Measurements from ENCODE around the gene TRPM2. TPM values are rescaled to one million over a fixed set of nuclear protein-coding genes. Genes with fewer than 3 reads are reported as not detected.
A peak's percentile ranks its signal among the peaks of the same experiment; 100 is the strongest.

Gene TRPM2
- total and polyA plus RNA-seq, 5 donors from 2014 or later: 0.38 to 3.1 (median 1.1) TPM

GRCh38 chr21:44443891-44444285 lies 90.5 kb downstream of the TRPM2 start:
- Mint-ChIP-seq H3K4me1 (no peaks in the 10 kb centered on the region), H3K36me3 (no peaks in the 10 kb centered on the region), H3K9me3 (no peaks in the 10 kb centered on the region), H3K27me3 (peaks cover 7% of the 10 kb centered on the region), H3K27ac (no peak overlapping the region), H3K4me3 (no peak overlapping the region)
- no peak overlapping the region for H3K4me3 ChIP-seq (ENCODE audit: low read depth, low read length)
- DNase-seq (no peak), ATAC-seq (ENCODE audit: low read depth in 2 of 2) (no peak)
- no peak overlapping the region for H3K27ac ChIP-seq (ENCODE audit: insufficient read depth, low read length, poor library complexity, severe bottlenecking)
- H3K4me1 ChIP-seq (ENCODE audit: control insufficient read depth, insufficient read depth, low read length, poor library complexity, severe bottlenecking): no peaks in the 10 kb centered on the region
- no peaks in the 10 kb centered on the region for H3K9me3 ChIP-seq (ENCODE audit: control insufficient read depth in 2 of 2, low read length in 2 of 2)
- H3K27me3 ChIP-seq (ENCODE audit: control insufficient read depth, insufficient read depth, low read length): no peaks in the 10 kb centered on the region
- H3K36me3 ChIP-seq (ENCODE audit: control insufficient read depth, insufficient read depth, low read length): no peaks in the 10 kb centered on the region

GRCh38 chr21:44444286-44444931 lies 91.0 kb downstream of the TRPM2 start:
- Mint-ChIP-seq H3K4me1 (peaks cover 0 to 4% (median 0%) of the 10 kb centered on the region in 4 donors), H3K4me3 (no peak overlapping the region), H3K36me3 (no peaks in the 10 kb centered on the region), H3K27me3 (peaks cover 7% of the 10 kb centered on the region), H3K27ac (peak overlapping the region in 1 of 3 donors; percentile 48), H3K9me3 (no peaks in the 10 kb centered on the region)
- no peak for ATAC-seq (ENCODE audit: low read depth in 2 of 2)
- H3K27me3 ChIP-seq (ENCODE audit: control insufficient read depth, insufficient read depth, low read length): no peaks in the 10 kb centered on the region
- no peaks in the 10 kb centered on the region for H3K36me3 ChIP-seq (ENCODE audit: control insufficient read depth, insufficient read depth, low read length)
- no peaks in the 10 kb centered on the region for H3K9me3 ChIP-seq (ENCODE audit: control insufficient read depth in 2 of 2, low read length in 2 of 2)
- H3K27ac ChIP-seq (ENCODE audit: insufficient read depth, low read length, poor library complexity, severe bottlenecking): no peak overlapping the region
- DNase-seq: no peak
- no peaks in the 10 kb centered on the region for H3K4me1 ChIP-seq (ENCODE audit: control insufficient read depth, insufficient read depth, low read length, poor library complexity, severe bottlenecking)
- no peak overlapping the region for H3K4me3 ChIP-seq (ENCODE audit: low read depth, low read length)

GRCh38 chr21:44445145-44445812 lies 91.9 kb downstream of the TRPM2 start:
- H3K4me3 ChIP-seq (ENCODE audit: low read depth, low read length): no peak overlapping the region
- H3K27me3 Mint-ChIP-seq: peaks cover 7% of the 10 kb centered on the region
- no peak overlapping the region for H3K4me3 Mint-ChIP-seq
- no peak overlapping the region for H3K27ac Mint-ChIP-seq
- H3K36me3 ChIP-seq (ENCODE audit: control insufficient read depth, insufficient read depth, low read length): no peaks in the 10 kb centered on the region
- no peaks in the 10 kb centered on the region for H3K9me3 ChIP-seq (ENCODE audit: control insufficient read depth in 2 of 2, low read length in 2 of 2)
- H3K27ac ChIP-seq (ENCODE audit: insufficient read depth, low read length, poor library complexity, severe bottlenecking): no peak overlapping the region
- DNase-seq (no peak), ATAC-seq (ENCODE audit: low read depth in 2 of 2) (no peak)
- H3K27me3 ChIP-seq (ENCODE audit: control insufficient read depth, insufficient read depth, low read length): no peaks in the 10 kb centered on the region
- H3K9me3 Mint-ChIP-seq: peaks cover 0 to 2% (median 0%) of the 10 kb centered on the region in 7 donors
- H3K4me1 Mint-ChIP-seq: peaks cover 0 to 4% (median 0%) of the 10 kb centered on the region in 4 donors
- H3K36me3 Mint-ChIP-seq: no peaks in the 10 kb centered on the region
- H3K4me1 ChIP-seq (ENCODE audit: control insufficient read depth, insufficient read depth, low read length, poor library complexity, severe bottlenecking): no peaks in the 10 kb centered on the region

GRCh38 chr21:44448651-44449131 lies 95.3 kb downstream of the TRPM2 start:
- H3K4me3 ChIP-seq (ENCODE audit: low read depth, low read length): no peak overlapping the region
- Mint-ChIP-seq H3K4me1 (peaks cover 0 to 4% (median 1%) of the 10 kb centered on the region in 4 donors), H3K27ac (no peak overlapping the region), H3K27me3 (peaks cover 21% of the 10 kb centered on the region), H3K4me3 (no peak overlapping the region), H3K36me3 (no peaks in the 10 kb centered on the region), H3K9me3 (peaks cover 0 to 2% (median under 1%) of the 10 kb centered on the region in 7 donors)
- peaks cover 0 to 2% of the 10 kb centered on the region in 2 experiments for H3K9me3 ChIP-seq (ENCODE audit: control insufficient read depth in 2 of 2, low read length in 2 of 2)
- ATAC-seq (ENCODE audit: low read depth in 2 of 2) (no peak), DNase-seq (no peak)
- H3K36me3 ChIP-seq (ENCODE audit: control insufficient read depth, insufficient read depth, low read length): no peaks in the 10 kb centered on the region
- no peaks in the 10 kb centered on the region for H3K4me1 ChIP-seq (ENCODE audit: control insufficient read depth, insufficient read depth, low read length, poor library complexity, severe bottlenecking)
- no peaks in the 10 kb centered on the region for H3K27me3 ChIP-seq (ENCODE audit: control insufficient read depth, insufficient read depth, low read length)
- H3K27ac ChIP-seq (ENCODE audit: insufficient read depth, low read length, poor library complexity, severe bottlenecking): no peak overlapping the region

GRCh38 chr21:44449473-44450363 lies 96.3 kb downstream of the TRPM2 start:
- Mint-ChIP-seq H3K4me3 (no peak overlapping the region), H3K27me3 (peaks cover 21% of the 10 kb centered on the region), H3K4me1 (peaks cover 0 to 4% (median 3%) of the 10 kb centered on the region in 4 donors), H3K9me3 (peaks cover 0 to 9% (median 2%) of the 10 kb centered on the region in 7 donors), H3K36me3 (no peaks in the 10 kb centered on the region), H3K27ac (no peak overlapping the region)
- Histone ChIP-seq H3K9me3 (ENCODE audit: control insufficient read depth in 2 of 2, low read length in 2 of 2) (peaks cover 5 to 7% of the 10 kb centered on the region in 2 experiments), H3K27ac (ENCODE audit: insufficient read depth, low read length, poor library complexity, severe bottlenecking) (no peak overlapping the region), H3K36me3 (ENCODE audit: control insufficient read depth, insufficient read depth, low read length) (no peaks in the 10 kb centered on the region), H3K4me1 (ENCODE audit: control insufficient read depth, insufficient read depth, low read length, poor library complexity, severe bottlenecking) (no peaks in the 10 kb centered on the region), H3K4me3 (ENCODE audit: low read depth, low read length) (no peak overlapping the region), H3K27me3 (ENCODE audit: control insufficient read depth, insufficient read depth, low read length) (no peaks in the 10 kb centered on the region)
- ATAC-seq (ENCODE audit: low read depth in 2 of 2) (no peak), DNase-seq (no peak)

GRCh38 chr21:44450402-44450801 lies 97.0 kb downstream of the TRPM2 start:
- Mint-ChIP-seq H3K4me1 (peaks cover 0 to 4% (median 3%) of the 10 kb centered on the region in 4 donors), H3K4me3 (no peak overlapping the region), H3K27me3 (peaks cover 21% of the 10 kb centered on the region), H3K27ac (no peak overlapping the region), H3K9me3 (peaks cover 0 to 9% (median 2%) of the 10 kb centered on the region in 7 donors), H3K36me3 (no peaks in the 10 kb centered on the region)
- no peaks in the 10 kb centered on the region for H3K27me3 ChIP-seq (ENCODE audit: control insufficient read depth, insufficient read depth, low read length)
- H3K9me3 ChIP-seq (ENCODE audit: control insufficient read depth in 2 of 2, low read length in 2 of 2): peaks cover 5 to 9% of the 10 kb centered on the region in 2 experiments
- ATAC-seq (ENCODE audit: low read depth in 2 of 2) (no peak), DNase-seq (no peak)
- no peaks in the 10 kb centered on the region for H3K4me1 ChIP-seq (ENCODE audit: control insufficient read depth, insufficient read depth, low read length, poor library complexity, severe bottlenecking)
- H3K36me3 ChIP-seq (ENCODE audit: control insufficient read depth, insufficient read depth, low read length): no peaks in the 10 kb centered on the region
- H3K4me3 ChIP-seq (ENCODE audit: low read depth, low read length): no peak overlapping the region
- no peak overlapping the region for H3K27ac ChIP-seq (ENCODE audit: insufficient read depth, low read length, poor library complexity, severe bottlenecking)

GRCh38 chr21:44450999-44451398 lies 97.6 kb downstream of the TRPM2 start:
- ATAC-seq (ENCODE audit: low read depth in 2 of 2): no peak
- H3K4me3 Mint-ChIP-seq: no peak overlapping the region
- H3K36me3 ChIP-seq (ENCODE audit: control insufficient read depth, insufficient read depth, low read length): no peaks in the 10 kb centered on the region
- peaks cover 21% of the 10 kb centered on the region for H3K27me3 Mint-ChIP-seq
- no peak overlapping the region for H3K27ac ChIP-seq (ENCODE audit: insufficient read depth, low read length, poor library complexity, severe bottlenecking)
- H3K4me1 Mint-ChIP-seq: peaks cover 0 to 4% (median 3%) of the 10 kb centered on the region in 4 donors
- no peaks in the 10 kb centered on the region for H3K36me3 Mint-ChIP-seq
- H3K9me3 ChIP-seq (ENCODE audit: control insufficient read depth in 2 of 2, low read length in 2 of 2): peaks cover 5 to 9% of the 10 kb centered on the region in 2 experiments
- peaks cover 0 to 9% (median 2%) of the 10 kb centered on the region in 7 donors for H3K9me3 Mint-ChIP-seq
- H3K4me1 ChIP-seq (ENCODE audit: control insufficient read depth, insufficient read depth, low read length, poor library complexity, severe bottlenecking): peaks cover 4% of the 10 kb centered on the region
- no peak overlapping the region for H3K4me3 ChIP-seq (ENCODE audit: low read depth, low read length)
- no peak overlapping the region for H3K27ac Mint-ChIP-seq
- H3K27me3 ChIP-seq (ENCODE audit: control insufficient read depth, insufficient read depth, low read length): no peaks in the 10 kb centered on the region
- DNase-seq: no peak

Measured in CD4-positive, CD25-positive, alpha-beta regulatory T cell (primary cell).